Measurements from ENCODE around the gene PAPOLB. TPM values are rescaled to one million over a fixed set of nuclear protein-coding genes. Genes with fewer than 3 reads are reported as not detected.

PAPOLB gene
- total and polyA plus RNA-seq, 2 of the 8 experiments (the other 6 are each of a cell fraction or from before 2014, with no cell fraction given) = 0.02 to 0.15 TPM

DNA sequence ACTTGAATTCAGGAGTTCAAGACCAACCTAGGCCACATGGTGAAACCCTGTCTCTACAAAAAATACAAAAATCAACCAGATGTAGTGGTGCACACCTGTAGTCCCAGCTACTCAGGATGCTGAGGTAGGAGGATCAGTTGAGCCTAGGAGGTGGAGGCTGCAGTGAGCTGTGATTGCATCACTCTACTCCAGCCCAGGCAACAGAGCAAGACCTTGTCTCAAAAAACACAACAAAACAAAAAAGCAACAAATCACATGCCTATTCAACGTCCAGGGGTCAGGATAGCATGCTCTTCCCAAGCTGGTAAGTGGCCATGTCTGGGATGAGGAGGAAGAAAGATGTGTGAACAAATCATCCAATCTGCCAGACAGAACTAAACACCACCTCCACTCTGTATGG is 27.9 kb upstream of the PAPOLB start:
- H3K23me2 ChIP-seq (ENCODE audit: low read depth, low read length) = peaks cover 2% of the 10 kb centered on the region; the same call in 1 of the 2 replicates
- no peak overlapping the region for H3K18ac ChIP-seq (ENCODE audit: extremely low read depth, low read length)
- POLR2A ChIA-PET (ENCODE audit: partially characterized antibody) = no interaction called here
- H3K27ac ChIP-seq (ENCODE audit: low read depth, low read length) = no peak overlapping the region
- no peak overlapping the region for H3K4ac ChIP-seq (replicated peaks; ENCODE audit: insufficient read length, low read depth, low read length)
- H2BK20ac ChIP-seq (ENCODE audit: low read length) = no peak overlapping the region
- no peak overlapping the region for H3K56ac ChIP-seq (replicated peaks; ENCODE audit: insufficient read length, low read depth, low read length)
- no peak overlapping the region for H2BK5ac ChIP-seq (ENCODE audit: low read depth, low read length)
- H3K79me1 ChIP-seq (ENCODE audit: low read depth, low read length) = no peaks in the 10 kb centered on the region
- DNase-seq (ENCODE audit: low read depth in 1 of 2, low spot score in 2 of 2) (no peak), FAIRE-seq (no peak)
- 60% methylated on average over 1 of the region's 1 CpG; no CpG with 5 or more reads in 1 of the 2 experiments for WGBS, 2 experiments (ENCODE audit: extremely low coverage in 1 of 2, insufficient coverage in 1 of 2, insufficient read length in 1 of 2, insufficient replicate concordance in 2 of 2, low coverage in 1 of 2, low lambda C conversion rate in 2 of 2, missing lambda C conversion rate in 1 of 2)
- H4K5ac ChIP-seq (ENCODE audit: insufficient read length, low read depth, low read length) = no peak overlapping the region
- H3K9ac ChIP-seq (replicated peaks in 1 of 4; ENCODE audit: extremely low read depth in 1 of 4, low read depth in 3 of 4, low read length in 3 of 4) = no peak overlapping the region
- no peak overlapping the region for H2BK120ac ChIP-seq (replicated peaks; ENCODE audit: low read depth, low read length)
- H3K4me2 ChIP-seq (ENCODE audit: insufficient read depth in 1 of 2, low read depth in 2 of 2, low read length in 2 of 2) = no peak overlapping the region
- no peak overlapping the region for H3K4me3 ChIP-seq (ENCODE audit: extremely low read depth in 1 of 4, insufficient read depth in 2 of 4, low read depth in 3 of 4, low read length in 4 of 4)
- no peaks in the 10 kb centered on the region for H4K20me1 ChIP-seq (replicated peaks in 1 of 2; ENCODE audit: control insufficient read depth in 1 of 2, insufficient read depth in 2 of 2, low read length in 2 of 2)
- no peak overlapping the region for H4K8ac ChIP-seq (ENCODE audit: extremely low read depth, insufficient read depth, low read length)
- no peaks in the 10 kb centered on the region for H3K79me2 ChIP-seq (ENCODE audit: control insufficient read depth in 1 of 2, insufficient read depth in 2 of 2, low read length in 2 of 2)
- H3K4me1 ChIP-seq (replicated peaks in 1 of 4; ENCODE audit: control insufficient read depth in 3 of 4, insufficient read depth in 4 of 4, low read length in 3 of 4) = no peaks in the 10 kb centered on the region; a peak in 1 of 7 replicates
- H3K14ac ChIP-seq (ENCODE audit: insufficient read length) = no peak overlapping the region
- TF ChIP-seq TEAD4 (IDR thresholded peaks at IDR 0.05; ENCODE audit: low read depth, low read length) (no peak), SP2 (IDR thresholded peaks at IDR 0.05; ENCODE audit: low read length) (no peak), NRF1 (IDR thresholded peaks at IDR 0.05; ENCODE audit: low read depth, low read length) (no peak), HDAC2 (IDR thresholded peaks at IDR 0.05; ENCODE audit: borderline replicate concordance in 1 of 2, low read depth in 2 of 2, low read length in 2 of 2) (no peak), PHF8 (conservative IDR thresholded peaks at IDR 0.05; ENCODE audit: low read depth, low read length) (no peak), CHD2 (IDR thresholded peaks at IDR 0.05; ENCODE audit: low read length) (no peak), TAF1 (IDR thresholded peaks at IDR 0.05; ENCODE audit: low read depth, low read length) (no peak), EP300 (IDR thresholded peaks at IDR 0.05; ENCODE audit: borderline replicate concordance in 1 of 2, low read depth in 2 of 2, low read length in 2 of 2) (no peak)
- TF ChIP-seq, protein P1, sequence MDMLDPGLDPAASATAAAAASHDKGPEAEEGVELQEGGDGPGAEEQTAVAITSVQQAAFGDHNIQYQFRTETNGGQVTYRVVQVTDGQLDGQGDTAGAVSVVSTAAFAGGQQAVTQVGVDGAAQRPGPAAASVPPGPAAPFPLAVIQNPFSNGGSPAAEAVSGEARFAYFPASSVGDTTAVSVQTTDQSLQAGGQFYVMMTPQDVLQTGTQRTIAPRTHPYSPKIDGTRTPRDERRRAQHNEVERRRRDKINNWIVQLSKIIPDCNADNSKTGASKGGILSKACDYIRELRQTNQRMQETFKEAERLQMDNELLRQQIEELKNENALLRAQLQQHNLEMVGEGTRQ (IDR thresholded peaks at IDR 0.05; ENCODE audit: low read length) = no peak
- H3K36me3 ChIP-seq (ENCODE audit: control insufficient read depth in 2 of 4, insufficient read depth in 4 of 4, low read length in 3 of 4) = no peaks in the 10 kb centered on the region
- H2BK15ac ChIP-seq (ENCODE audit: low read length) = no peak overlapping the region
- no peak overlapping the region for H4K91ac ChIP-seq (replicated peaks; ENCODE audit: insufficient read length, low read length)
- no peaks in the 10 kb centered on the region for H3K27me3 ChIP-seq (replicated peaks in 1 of 4; ENCODE audit: control insufficient read depth in 3 of 4, extremely low read depth in 1 of 4, insufficient read depth in 3 of 4, low read length in 3 of 4)
- CTCF ChIA-PET (ENCODE audit: partially characterized antibody) = interaction anchor here (1.1 to 1.7 kb wide), 4 partner anchors 57 to 82 kb away, joined by 3 to 9 read pairs (median 3); no protein-coding TSS in a partner anchor
- no peak overlapping the region for H2AK5ac ChIP-seq (ENCODE audit: low read depth, low read length)
- H2BK12ac ChIP-seq (ENCODE audit: low read depth, low read length) = no peak overlapping the region
- no peak overlapping the region for H3K23ac ChIP-seq (ENCODE audit: insufficient read length)
- peaks cover 0 to 5% of the 10 kb centered on the region in 2 experiments; a peak in 1 of 4 replicates for H3K9me3 ChIP-seq (ENCODE audit: insufficient read depth in 2 of 2, low read depth in 1 of 2, low read length in 1 of 2)
- no peak overlapping the region for H2AFZ ChIP-seq (ENCODE audit: low read length)

Measured in H1 (cell line).